Peyer's patch (tissue), 4 donors: ENCODE measurements around the gene POMT2. TPM values are rescaled to one million over a fixed set of nuclear protein-coding genes. Genes with fewer than 3 reads are reported as not detected.

Experiments
- DNase-seq, 3 donors: peaks; one replicate each; pipeline ENCODE4 v3.0.0-alpha.2; 2017 to 2019
- H3K27ac ChIP-seq, 4 donors: fragments of 200-600 bp; sonication (generic); one replicate each; pipeline ENCODE4 v1.5.1; 2016 to 2019
- H3K27me3 ChIP-seq, 2 donors: fragments of 200-600 bp; sonication (generic); one replicate each; pipeline ENCODE4 v1.5.1; 2019
- H3K36me3 ChIP-seq, 3 donors: fragments of 200-600 bp; sonication (generic); one replicate each; pipeline ENCODE4 v1.5.1; 2016 to 2019
- H3K4me1 ChIP-seq, 4 donors: fragments of 200-600 bp; sonication (generic); one replicate each; pipeline ENCODE4 v1.5.1; 2016 to 2019
- H3K4me3 ChIP-seq, 4 donors: fragments of 200-600 bp; sonication (generic); 1 replicate in 3 of 4; 2 replicates in 1 of 4; pipeline ENCODE4 v1.5.1; 2016 to 2019; ENCODE audit warnings: mild to moderate bottlenecking in 1 of 4
- H3K9me3 ChIP-seq, 4 donors: fragments of 200-600 bp; sonication (generic); one replicate each; pipeline ENCODE4 v1.5.1; 2016 to 2019; ENCODE audit warnings: mild to moderate bottlenecking in 1 of 4
- POLR2A ChIP-seq, 2 donors: fragments of 450-650 bp; IDR thresholded peaks; one replicate each; pipeline ENCODE4 v1.5.1; 2017; ENCODE audit warnings: antibody characterized with exemption in 2 of 2, mild to moderate bottlenecking in 2 of 2, moderate library complexity in 2 of 2
- total RNA-seq, 4 donors: library from RNA; depleted of rRNA; stranded (reverse); fragments of >200 nt; gene quantifications; one replicate each; pipeline ENCODE4 v1.1.0, GENCODE V29; 2016
- TF ChIP-seq, protein P1 (sequence below), 6 experiments: fragments of 450-650 bp in 4 of 6; fragments of 200-600 bp in 2 of 6; sonication (generic) in 1 of 6; IDR thresholded peaks; one replicate each; pipeline ENCODE4 v1.5.1; 2017 to 2019; ENCODE audit warnings: antibody characterized with exemption in 6 of 6, mild to moderate bottlenecking in 3 of 6, moderate library complexity in 1 of 6

The POMT2 gene
- total RNA-seq, 4 donors from 2014 or later: 19.0 to 43.0 (median 31.6) TPM

DNA sequence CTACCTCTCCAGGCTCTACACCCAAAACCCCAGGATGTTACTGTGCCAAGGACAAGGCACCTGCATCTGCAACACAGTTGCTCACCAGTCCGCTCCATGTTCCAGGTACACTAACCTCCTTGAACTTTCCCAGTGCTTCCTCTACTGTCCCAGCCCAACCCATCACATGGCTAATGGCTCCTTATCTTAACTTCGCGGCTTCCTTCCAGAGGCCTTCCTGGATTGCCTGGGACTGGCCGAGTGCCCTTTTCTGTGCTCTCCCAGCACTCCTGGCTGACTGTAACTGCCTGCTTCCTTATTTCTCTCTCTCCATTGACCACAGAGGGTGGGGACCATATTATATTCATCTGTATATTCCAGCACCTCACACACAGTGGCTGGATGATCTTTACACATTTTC, 20.9 kb downstream of the POMT2 start:
- Histone ChIP-seq H3K27me3 (no peaks in the 10 kb centered on the region), H3K4me1 (peaks cover 0 to 8% (median 0%) of the 10 kb centered on the region in 4 donors), H3K4me3 (no peak overlapping the region), H3K9me3 (no peaks in the 10 kb centered on the region), H3K36me3 (peaks cover 0 to 23% (median 0%) of the 10 kb centered on the region in 3 donors), H3K27ac (peak overlapping the region in 2 of 4 donors; percentile 26 to 72)
- DNase-seq: peak in 2 of 3 donors; percentile 66 to 82
- TF ChIP-seq, protein P1, sequence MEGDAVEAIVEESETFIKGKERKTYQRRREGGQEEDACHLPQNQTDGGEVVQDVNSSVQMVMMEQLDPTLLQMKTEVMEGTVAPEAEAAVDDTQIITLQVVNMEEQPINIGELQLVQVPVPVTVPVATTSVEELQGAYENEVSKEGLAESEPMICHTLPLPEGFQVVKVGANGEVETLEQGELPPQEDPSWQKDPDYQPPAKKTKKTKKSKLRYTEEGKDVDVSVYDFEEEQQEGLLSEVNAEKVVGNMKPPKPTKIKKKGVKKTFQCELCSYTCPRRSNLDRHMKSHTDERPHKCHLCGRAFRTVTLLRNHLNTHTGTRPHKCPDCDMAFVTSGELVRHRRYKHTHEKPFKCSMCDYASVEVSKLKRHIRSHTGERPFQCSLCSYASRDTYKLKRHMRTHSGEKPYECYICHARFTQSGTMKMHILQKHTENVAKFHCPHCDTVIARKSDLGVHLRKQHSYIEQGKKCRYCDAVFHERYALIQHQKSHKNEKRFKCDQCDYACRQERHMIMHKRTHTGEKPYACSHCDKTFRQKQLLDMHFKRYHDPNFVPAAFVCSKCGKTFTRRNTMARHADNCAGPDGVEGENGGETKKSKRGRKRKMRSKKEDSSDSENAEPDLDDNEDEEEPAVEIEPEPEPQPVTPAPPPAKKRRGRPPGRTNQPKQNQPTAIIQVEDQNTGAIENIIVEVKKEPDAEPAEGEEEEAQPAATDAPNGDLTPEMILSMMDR (IDR thresholded peaks at IDR 0.05): no peak
- no peak for TF ChIP-seq POLR2A (IDR thresholded peaks at IDR 0.05)

DNA sequence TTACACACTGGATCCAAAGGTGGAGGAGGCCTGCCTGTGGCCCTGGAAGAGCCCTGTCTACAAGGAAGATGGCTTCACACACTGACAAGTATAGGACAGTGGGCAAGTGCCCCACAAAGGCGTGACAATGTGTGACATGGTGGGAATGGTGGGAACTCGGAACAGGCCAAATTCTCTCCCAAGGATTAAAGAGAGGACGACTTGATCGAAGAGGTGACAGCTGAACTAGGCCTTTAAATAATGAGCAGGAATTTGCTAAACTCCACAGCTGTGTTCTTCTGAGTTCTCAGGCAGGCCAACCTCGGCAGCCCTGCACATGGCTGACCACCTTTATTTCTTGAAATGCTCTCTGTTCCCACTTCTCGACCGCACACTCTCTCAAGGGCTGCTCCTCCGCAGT, 23.8 kb downstream of the POMT2 start:
- TF ChIP-seq, protein P1 (IDR thresholded peaks at IDR 0.05): no peak
- no peak for TF ChIP-seq POLR2A (IDR thresholded peaks at IDR 0.05)
- Histone ChIP-seq H3K4me3 (no peak overlapping the region), H3K36me3 (peaks cover 0 to 23% (median 0%) of the 10 kb centered on the region in 3 donors), H3K9me3 (no peaks in the 10 kb centered on the region), H3K4me1 (peaks cover 0 to 8% (median 0%) of the 10 kb centered on the region in 4 donors), H3K27me3 (no peaks in the 10 kb centered on the region), H3K27ac (no peak overlapping the region)
- no peak for DNase-seq

DNA sequence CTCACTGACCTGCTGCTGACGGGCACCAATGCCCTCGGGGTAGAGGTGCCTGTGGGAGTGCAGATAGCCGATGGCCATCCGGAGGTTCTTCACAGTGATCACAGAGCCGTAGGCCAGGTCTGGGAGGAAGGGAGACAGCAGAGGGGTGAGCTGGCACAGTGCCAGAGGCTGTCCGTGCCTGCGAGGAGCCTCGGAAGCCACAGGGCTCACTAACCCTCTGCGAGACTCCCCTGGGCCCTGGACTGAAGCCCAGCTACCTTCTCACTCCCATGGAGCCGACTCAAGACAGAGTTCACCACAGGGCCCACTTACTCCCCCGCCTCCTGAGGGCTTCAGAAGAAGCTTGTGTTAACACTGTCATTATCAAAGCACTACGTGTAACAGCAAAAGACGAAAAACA, 24.5 kb downstream of the POMT2 start:
- Histone ChIP-seq H3K4me1 (peaks cover 0 to 5% (median 0%) of the 10 kb centered on the region in 4 donors), H3K9me3 (no peaks in the 10 kb centered on the region), H3K27me3 (no peaks in the 10 kb centered on the region), H3K4me3 (no peak overlapping the region), H3K36me3 (peaks cover 0 to 23% (median 0%) of the 10 kb centered on the region in 3 donors), H3K27ac (no peak overlapping the region)
- TF ChIP-seq POLR2A (IDR thresholded peaks at IDR 0.05): no peak
- TF ChIP-seq, protein P1 (IDR thresholded peaks at IDR 0.05): no peak
- no peak for DNase-seq

DNA sequence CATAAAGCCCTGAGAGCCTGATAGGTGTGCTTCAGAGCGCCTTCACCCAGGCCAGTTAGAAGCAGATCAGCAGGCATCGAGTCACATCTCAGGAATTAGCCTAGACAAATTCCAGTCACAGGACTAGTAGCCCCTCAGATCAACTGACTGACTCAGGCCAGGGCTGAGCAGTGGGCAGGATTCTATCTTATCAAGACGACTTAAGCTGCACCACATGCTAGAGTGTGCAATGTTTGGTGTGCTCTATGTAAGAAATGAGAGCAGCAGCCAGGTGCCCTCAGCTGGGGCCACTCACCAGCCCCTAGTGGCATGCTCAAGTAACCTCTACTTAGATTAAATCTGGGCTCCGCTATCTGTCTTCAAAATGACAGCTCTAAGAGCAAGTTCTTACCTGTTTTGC, 30.0 kb downstream of the POMT2 start:
- Histone ChIP-seq H3K4me3 (no peak overlapping the region), H3K9me3 (no peaks in the 10 kb centered on the region), H3K27me3 (no peaks in the 10 kb centered on the region), H3K4me1 (no peaks in the 10 kb centered on the region), H3K36me3 (peaks cover 0 to 30% (median 0%) of the 10 kb centered on the region in 3 donors), H3K27ac (no peak overlapping the region)
- TF ChIP-seq POLR2A (IDR thresholded peaks at IDR 0.05): no peak
- TF ChIP-seq, protein P1 (IDR thresholded peaks at IDR 0.05): no peak
- DNase-seq: no peak

DNA sequence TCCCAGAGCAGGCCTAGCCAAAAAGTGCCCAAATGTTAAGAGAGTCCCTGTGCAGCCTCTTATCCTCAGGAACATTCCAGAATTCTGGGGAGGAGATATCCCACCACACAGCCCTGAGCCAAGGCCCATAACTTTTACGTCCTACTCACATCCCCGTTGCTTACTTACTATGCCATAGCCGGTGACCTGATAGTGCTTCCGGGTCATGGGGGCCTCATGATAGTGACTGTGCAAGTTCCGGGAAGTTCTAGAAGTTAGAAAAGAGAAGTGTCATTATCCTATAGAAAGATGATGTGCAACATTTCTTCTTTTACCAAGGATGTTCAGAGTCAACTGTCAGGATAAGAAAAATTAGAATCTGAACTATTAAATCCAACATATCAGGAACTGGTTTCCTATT, 34.1 kb downstream of the POMT2 start:
- TF ChIP-seq, protein P1 (IDR thresholded peaks at IDR 0.05): no peak
- no peak for TF ChIP-seq POLR2A (IDR thresholded peaks at IDR 0.05)
- Histone ChIP-seq H3K4me3 (no peak overlapping the region), H3K4me1 (no peaks in the 10 kb centered on the region), H3K36me3 (peaks cover 0 to 61% (median 0%) of the 10 kb centered on the region in 3 donors), H3K27ac (no peak overlapping the region), H3K27me3 (no peaks in the 10 kb centered on the region), H3K9me3 (no peaks in the 10 kb centered on the region)
- no peak for DNase-seq

DNA sequence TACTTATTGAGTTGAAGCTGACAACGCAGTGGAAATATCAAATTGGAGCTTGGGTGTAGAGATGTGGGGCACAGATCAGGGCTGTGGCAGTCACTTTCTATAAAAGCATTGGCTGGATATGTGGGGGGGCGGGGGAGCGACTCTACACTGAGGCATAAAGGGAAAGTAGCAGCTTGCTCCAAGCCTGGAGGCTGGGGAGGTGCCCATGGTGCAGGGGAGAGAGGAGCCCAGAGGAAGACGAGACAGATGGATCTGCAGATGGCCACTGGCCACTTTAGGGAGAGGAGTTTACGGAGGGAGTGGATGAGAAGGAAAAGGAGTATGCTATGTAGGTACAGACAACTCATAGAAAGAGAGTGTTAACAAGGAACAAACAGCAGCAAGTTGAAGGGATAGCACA, 36.2 kb downstream of the POMT2 start:
- H3K9me3 ChIP-seq: no peaks in the 10 kb centered on the region
- no peak overlapping the region for H3K27ac ChIP-seq
- DNase-seq: no peak
- peaks cover 0 to 65% (median 0%) of the 10 kb centered on the region in 3 donors for H3K36me3 ChIP-seq
- TF ChIP-seq POLR2A (IDR thresholded peaks at IDR 0.05): no peak
- TF ChIP-seq, protein P1 (IDR thresholded peaks at IDR 0.05): no peak
- H3K4me3 ChIP-seq: no peak overlapping the region
- H3K4me1 ChIP-seq: no peaks in the 10 kb centered on the region
- H3K27me3 ChIP-seq: no peaks in the 10 kb centered on the region
